Astrocyte of the spinal cord (primary cell): ENCODE results near the gene KLHL29.

Experiments
- DNase-seq: peaks from one replicate; pipeline ENCODE4 v3.0.0; 2011; ENCODE audit warnings: low read depth, low spot score
- H3K4me3 ChIP-seq: 2 replicates; pipeline ENCODE4 v1.5.1; 2011; ENCODE audit warnings: low read depth, mild to moderate bottlenecking, low read length, moderate library complexity
- in situ Hi-C: cut with HindIII; loops from 2 replicates; pipeline ENCODE4 v1.10.0; 2017; ENCODE audit warnings: low sequenced_read_pairs
- TF ChIP-seq, protein P1 (sequence below): IDR thresholded peaks from 2 replicates; pipeline ENCODE4 v1.5.1; 2012; ENCODE audit warnings: low read depth, mild to moderate bottlenecking, low read length, inconsistent platforms

KLHL29 gene

DNA sequence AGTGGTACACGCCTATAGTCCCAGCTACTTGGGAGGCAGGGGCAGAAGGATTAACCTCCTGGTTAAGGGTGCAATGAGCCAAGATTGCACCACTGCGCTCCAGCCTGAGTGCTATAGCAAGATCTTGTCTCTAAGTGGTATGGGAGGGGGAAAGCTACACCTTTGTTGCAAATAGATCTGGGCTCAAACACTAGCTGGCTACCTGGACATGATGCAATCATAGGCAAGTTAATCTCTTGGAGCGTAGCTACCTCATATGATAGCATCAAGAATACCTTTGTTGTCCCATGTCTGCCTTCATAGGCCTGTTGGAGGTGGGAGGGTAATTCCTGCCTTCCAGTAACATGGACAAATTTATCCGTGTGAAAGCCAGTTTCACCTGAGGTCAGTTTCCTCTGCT, 15.7 kb downstream of the KLHL29 start:
- TF ChIP-seq, protein P1, sequence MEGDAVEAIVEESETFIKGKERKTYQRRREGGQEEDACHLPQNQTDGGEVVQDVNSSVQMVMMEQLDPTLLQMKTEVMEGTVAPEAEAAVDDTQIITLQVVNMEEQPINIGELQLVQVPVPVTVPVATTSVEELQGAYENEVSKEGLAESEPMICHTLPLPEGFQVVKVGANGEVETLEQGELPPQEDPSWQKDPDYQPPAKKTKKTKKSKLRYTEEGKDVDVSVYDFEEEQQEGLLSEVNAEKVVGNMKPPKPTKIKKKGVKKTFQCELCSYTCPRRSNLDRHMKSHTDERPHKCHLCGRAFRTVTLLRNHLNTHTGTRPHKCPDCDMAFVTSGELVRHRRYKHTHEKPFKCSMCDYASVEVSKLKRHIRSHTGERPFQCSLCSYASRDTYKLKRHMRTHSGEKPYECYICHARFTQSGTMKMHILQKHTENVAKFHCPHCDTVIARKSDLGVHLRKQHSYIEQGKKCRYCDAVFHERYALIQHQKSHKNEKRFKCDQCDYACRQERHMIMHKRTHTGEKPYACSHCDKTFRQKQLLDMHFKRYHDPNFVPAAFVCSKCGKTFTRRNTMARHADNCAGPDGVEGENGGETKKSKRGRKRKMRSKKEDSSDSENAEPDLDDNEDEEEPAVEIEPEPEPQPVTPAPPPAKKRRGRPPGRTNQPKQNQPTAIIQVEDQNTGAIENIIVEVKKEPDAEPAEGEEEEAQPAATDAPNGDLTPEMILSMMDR = no peak
- in situ Hi-C loops = no loop called here
- DNase-seq = no peak
- H3K4me3 ChIP-seq = no peak overlapping the region

DNA sequence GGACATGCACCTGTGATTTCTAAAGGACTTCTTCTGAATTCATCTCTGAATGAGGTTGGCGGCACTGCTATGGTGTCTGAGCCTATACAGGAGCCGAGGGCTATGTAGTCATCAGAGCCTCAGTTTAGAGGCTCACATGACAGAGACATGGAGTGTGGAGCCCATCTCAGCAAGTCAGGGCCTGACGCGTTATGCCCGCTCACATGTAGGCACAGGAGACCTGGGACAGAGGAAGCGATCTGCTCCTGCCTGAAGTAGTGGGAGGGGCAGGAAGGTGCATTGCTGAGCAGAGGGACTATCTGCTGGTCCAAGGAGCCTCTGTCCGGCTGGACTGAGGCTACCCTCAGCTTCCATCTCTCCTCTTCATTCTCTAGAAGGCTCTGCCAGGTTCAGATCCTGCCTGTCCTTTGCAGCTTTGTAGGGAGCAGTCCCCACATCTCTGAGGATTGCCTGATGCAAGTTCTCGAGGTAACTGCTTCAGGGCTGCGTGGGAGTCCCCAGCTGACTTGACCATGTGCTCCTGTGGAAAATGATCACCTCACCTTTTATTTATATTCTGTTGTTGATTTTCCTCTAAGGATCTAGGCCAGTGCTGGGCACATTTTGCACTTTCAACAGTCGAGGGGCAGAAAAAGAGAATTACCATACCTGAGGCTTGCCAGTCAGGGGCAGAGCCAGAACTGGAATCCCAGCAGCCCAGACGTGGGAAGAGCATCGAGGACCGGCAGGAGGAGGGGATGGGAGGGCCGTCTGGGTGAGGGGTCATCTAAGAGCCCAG, 16.6 kb downstream of the KLHL29 start:
- no peak for DNase-seq
- H3K4me3 ChIP-seq = no peak overlapping the region
- TF ChIP-seq, protein P1 = no peak
- in situ Hi-C loops = no loop called here

DNA sequence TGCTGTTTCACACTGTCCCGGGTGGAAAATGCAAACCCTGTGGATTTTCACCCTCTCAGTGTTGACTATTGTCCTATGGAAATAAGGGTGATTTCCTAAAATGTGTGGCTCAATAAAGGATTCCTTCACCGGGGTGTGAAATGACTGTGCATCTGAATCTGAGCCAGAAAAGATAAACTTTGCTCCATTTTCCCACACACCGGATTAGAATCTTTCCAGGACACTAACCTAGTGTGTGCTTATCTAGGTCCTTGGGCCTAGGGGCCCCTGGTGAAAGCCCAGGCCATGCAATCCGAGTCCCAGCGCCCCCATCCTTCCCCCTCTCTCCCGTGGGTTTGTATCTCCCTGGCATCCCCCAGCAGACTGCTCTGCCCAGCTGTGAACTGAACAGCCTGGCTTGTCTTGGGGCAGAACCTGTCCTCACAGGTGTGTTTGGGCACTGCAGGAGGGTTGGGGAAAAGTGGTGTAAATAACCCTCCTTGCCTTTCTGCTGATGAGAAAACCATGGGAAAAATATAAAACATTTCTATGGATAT, 17.3 kb downstream of the KLHL29 start:
- H3K4me3 ChIP-seq = no peak overlapping the region
- no peak for DNase-seq
- in situ Hi-C loops = no loop called here
- TF ChIP-seq, protein P1 = no peak

GRCh38 chr2:23404426-23404825, 19.4 kb downstream of the KLHL29 start:
- no peak overlapping the region for H3K4me3 ChIP-seq
- TF ChIP-seq, protein P1 = peak; percentile 24
- DNase-seq = peak; percentile 85
- in situ Hi-C loops = no loop called here

- no peak overlapping the region for H3K4me3 ChIP-seq
- no peak for DNase-seq
- in situ Hi-C loops = no loop called here
- TF ChIP-seq, protein P1 = no peak
Measured at GRCh38 chr2:23409248-23409647, 24.3 kb downstream of the KLHL29 start.

GRCh38 chr2:23410596-23410995, 25.6 kb downstream of the KLHL29 start:
- in situ Hi-C loops = no loop called here
- TF ChIP-seq, protein P1 = no peak
- no peak for DNase-seq
- no peak overlapping the region for H3K4me3 ChIP-seq
